ENCODE data around the gene ATP9A. TPM values are rescaled to one million over a fixed set of nuclear protein-coding genes. Genes with fewer than 3 reads are reported as not detected.
"Not testable (repeated sequence)": the region's sequence is repeated elsewhere in the genome, so short reads cannot be mapped to it uniquely, and the experiment has no call there.

The ATP9A gene
- total and polyA plus RNA-seq, 4 donors = 10.6 to 59.8 (median 33.2) TPM

GRCh38 chr20:51729771-51730170, 38.4 kb downstream of the ATP9A start:
- no peaks in the 10 kb centered on the region for H3K36me3 ChIP-seq (ENCODE audit: control insufficient read depth in 1 of 2, insufficient read depth in 2 of 2, low read length in 1 of 2)
- no peak overlapping the region for H3K4me3 ChIP-seq (ENCODE audit: low read length in 2 of 2)
- no peaks in the 10 kb centered on the region for H3K4me1 ChIP-seq (ENCODE audit: control insufficient read depth in 1 of 2, insufficient read depth in 2 of 2, low read length in 2 of 2)
- H3K27ac ChIP-seq (ENCODE audit: low read depth in 1 of 2, low read length in 2 of 2) = no peak overlapping the region
- DNase-seq (no peak), ATAC-seq (ENCODE audit: low FRiP score) (no peak)
- H3K27me3 ChIP-seq (ENCODE audit: control insufficient read depth in 1 of 2, insufficient read depth in 2 of 2, low read length in 1 of 2) = no peaks in the 10 kb centered on the region
- intact Hi-C loops (cut with DNase I) = no loop called here
- H3K9me3 ChIP-seq (ENCODE audit: control insufficient read depth, low read length) = no peaks in the 10 kb centered on the region
- 95 to 96% methylated on average over 13 of the region's 13 CpGs for WGBS, 2 donors

- ATAC-seq (ENCODE audit: low FRiP score) = no peak
- Histone ChIP-seq H3K36me3 (ENCODE audit: control insufficient read depth in 1 of 2, insufficient read depth in 2 of 2, low read length in 1 of 2) (no peaks in the 10 kb centered on the region), H3K27ac (ENCODE audit: low read depth in 1 of 2, low read length in 2 of 2) (no peak overlapping the region), H3K27me3 (ENCODE audit: control insufficient read depth in 1 of 2, insufficient read depth in 2 of 2, low read length in 1 of 2) (no peaks in the 10 kb centered on the region), H3K4me3 (ENCODE audit: low read length in 2 of 2) (no peak overlapping the region), H3K9me3 (ENCODE audit: control insufficient read depth, low read length) (no peaks in the 10 kb centered on the region), H3K4me1 (ENCODE audit: control insufficient read depth in 1 of 2, insufficient read depth in 2 of 2, low read length in 2 of 2) (no peaks in the 10 kb centered on the region)
- WGBS, 2 donors = 75 to 83% methylated on average over 1 of the region's 1 CpG
- DNase-seq = no peak
- intact Hi-C loops (cut with DNase I) = no loop called here
Observed at GRCh38 chr20:51728737-51729136, 39.5 kb downstream of the ATP9A start.

- DNase-seq (no peak), ATAC-seq (ENCODE audit: low FRiP score) (no peak)
- intact Hi-C loops (cut with DNase I) = no loop called here
- Histone ChIP-seq H3K27ac (ENCODE audit: low read depth in 1 of 2, low read length in 2 of 2) (no peak overlapping the region), H3K4me3 (ENCODE audit: low read length in 2 of 2) (no peak overlapping the region), H3K36me3 (ENCODE audit: control insufficient read depth in 1 of 2, insufficient read depth in 2 of 2, low read length in 1 of 2) (no peaks in the 10 kb centered on the region), H3K9me3 (ENCODE audit: control insufficient read depth, low read length) (no peaks in the 10 kb centered on the region), H3K27me3 (ENCODE audit: control insufficient read depth in 1 of 2, insufficient read depth in 2 of 2, low read length in 1 of 2) (no peaks in the 10 kb centered on the region), H3K4me1 (ENCODE audit: control insufficient read depth in 1 of 2, insufficient read depth in 2 of 2, low read length in 2 of 2) (no peaks in the 10 kb centered on the region)
- WGBS, 2 donors = 92 to 93% methylated on average over 5 of the region's 5 CpGs
Observed at GRCh38 chr20:51727872-51728271, 40.3 kb downstream of the ATP9A start.

GRCh38 chr20:51725584-51726176, 42.5 kb downstream of the ATP9A start:
- intact Hi-C loops (cut with DNase I) = no loop called here
- 87 to 89% methylated on average over 13 of the region's 13 CpGs for WGBS, 2 donors
- no peak for ATAC-seq (ENCODE audit: low FRiP score)

GRCh38 chr20:51723026-51723425, 45.2 kb downstream of the ATP9A start:
- H3K4me1 ChIP-seq (ENCODE audit: control insufficient read depth in 1 of 2, insufficient read depth in 2 of 2, low read length in 2 of 2); DNase-seq; H3K36me3 ChIP-seq (ENCODE audit: control insufficient read depth in 1 of 2, insufficient read depth in 2 of 2, low read length in 1 of 2); H3K9me3 ChIP-seq (ENCODE audit: control insufficient read depth, low read length); ATAC-seq (ENCODE audit: low FRiP score); H3K27ac ChIP-seq (ENCODE audit: low read depth in 1 of 2, low read length in 2 of 2); intact Hi-C loops (cut with DNase I); H3K27me3 ChIP-seq (ENCODE audit: control insufficient read depth in 1 of 2, insufficient read depth in 2 of 2, low read length in 1 of 2); H3K4me3 ChIP-seq (ENCODE audit: low read length in 2 of 2): not testable (repeated sequence)
- 65 to 69% methylated on average over 2 of the region's 2 CpGs for WGBS, 2 donors

More at GRCh38 chr20:51725584-51726176, 42.5 kb downstream of the ATP9A start:
- DNase-seq = no peak
- Histone ChIP-seq H3K4me3 (ENCODE audit: low read length in 2 of 2) (no peak overlapping the region), H3K27me3 (ENCODE audit: control insufficient read depth in 1 of 2, insufficient read depth in 2 of 2, low read length in 1 of 2) (no peaks in the 10 kb centered on the region), H3K4me1 (ENCODE audit: control insufficient read depth in 1 of 2, insufficient read depth in 2 of 2, low read length in 2 of 2) (no peaks in the 10 kb centered on the region), H3K27ac (ENCODE audit: low read depth in 1 of 2, low read length in 2 of 2) (no peak overlapping the region), H3K36me3 (ENCODE audit: control insufficient read depth in 1 of 2, insufficient read depth in 2 of 2, low read length in 1 of 2) (no peaks in the 10 kb centered on the region), H3K9me3 (ENCODE audit: control insufficient read depth, low read length) (no peaks in the 10 kb centered on the region)

- intact Hi-C loops (cut with DNase I); H3K27ac ChIP-seq (ENCODE audit: low read depth in 1 of 2, low read length in 2 of 2); H3K4me3 ChIP-seq (ENCODE audit: low read length in 2 of 2); DNase-seq; H3K27me3 ChIP-seq (ENCODE audit: control insufficient read depth in 1 of 2, insufficient read depth in 2 of 2, low read length in 1 of 2); H3K9me3 ChIP-seq (ENCODE audit: control insufficient read depth, low read length); H3K36me3 ChIP-seq (ENCODE audit: control insufficient read depth in 1 of 2, insufficient read depth in 2 of 2, low read length in 1 of 2); ATAC-seq (ENCODE audit: low FRiP score); H3K4me1 ChIP-seq (ENCODE audit: control insufficient read depth in 1 of 2, insufficient read depth in 2 of 2, low read length in 2 of 2): not testable (repeated sequence)
- WGBS, 2 donors = 84 to 93% methylated on average over 4 of the region's 4 CpGs
Observed at GRCh38 chr20:51722246-51722645, 45.9 kb downstream of the ATP9A start.

- Histone ChIP-seq H3K36me3 (ENCODE audit: control insufficient read depth in 1 of 2, insufficient read depth in 2 of 2, low read length in 1 of 2) (no peaks in the 10 kb centered on the region), H3K9me3 (ENCODE audit: control insufficient read depth, low read length) (no peaks in the 10 kb centered on the region), H3K4me3 (ENCODE audit: low read length in 2 of 2) (no peak overlapping the region), H3K4me1 (ENCODE audit: control insufficient read depth in 1 of 2, insufficient read depth in 2 of 2, low read length in 2 of 2) (no peaks in the 10 kb centered on the region), H3K27me3 (ENCODE audit: control insufficient read depth in 1 of 2, insufficient read depth in 2 of 2, low read length in 1 of 2) (no peaks in the 10 kb centered on the region), H3K27ac (ENCODE audit: low read depth in 1 of 2, low read length in 2 of 2) (no peak overlapping the region)
- WGBS, 2 donors = 79 to 85% methylated on average over 8 of the region's 8 CpGs
- intact Hi-C loops (cut with DNase I) = no loop called here
- ATAC-seq (ENCODE audit: low FRiP score) (no peak), DNase-seq (no peak)
Observed at GRCh38 chr20:51720854-51721253, 47.3 kb downstream of the ATP9A start.

- Histone ChIP-seq H3K27me3 (ENCODE audit: control insufficient read depth in 1 of 2, insufficient read depth in 2 of 2, low read length in 1 of 2) (no peaks in the 10 kb centered on the region), H3K36me3 (ENCODE audit: control insufficient read depth in 1 of 2, insufficient read depth in 2 of 2, low read length in 1 of 2) (no peaks in the 10 kb centered on the region), H3K9me3 (ENCODE audit: control insufficient read depth, low read length) (no peaks in the 10 kb centered on the region), H3K27ac (ENCODE audit: low read depth in 1 of 2, low read length in 2 of 2) (no peak overlapping the region), H3K4me1 (ENCODE audit: control insufficient read depth in 1 of 2, insufficient read depth in 2 of 2, low read length in 2 of 2) (no peaks in the 10 kb centered on the region), H3K4me3 (ENCODE audit: low read length in 2 of 2) (no peak overlapping the region)
- WGBS, 2 donors = 92 to 95% methylated on average over 9 of the region's 9 CpGs
- intact Hi-C loops (cut with DNase I) = no loop called here
- no peak for ATAC-seq (ENCODE audit: low FRiP score)
- DNase-seq = no peak
Observed at GRCh38 chr20:51720384-51720783, 47.8 kb downstream of the ATP9A start.

- no peak for DNase-seq
- Histone ChIP-seq H3K4me3 (ENCODE audit: low read length in 2 of 2) (no peak overlapping the region), H3K27me3 (ENCODE audit: control insufficient read depth in 1 of 2, insufficient read depth in 2 of 2, low read length in 1 of 2) (no peaks in the 10 kb centered on the region), H3K27ac (ENCODE audit: low read depth in 1 of 2, low read length in 2 of 2) (no peak overlapping the region), H3K36me3 (ENCODE audit: control insufficient read depth in 1 of 2, insufficient read depth in 2 of 2, low read length in 1 of 2) (no peaks in the 10 kb centered on the region), H3K9me3 (ENCODE audit: control insufficient read depth, low read length) (no peaks in the 10 kb centered on the region), H3K4me1 (ENCODE audit: control insufficient read depth in 1 of 2, insufficient read depth in 2 of 2, low read length in 2 of 2) (no peaks in the 10 kb centered on the region)
- intact Hi-C loops (cut with DNase I) = loop anchor here in 1 of 2 donors (10.0 kb wide), 1 partner anchor 59 kb away; no protein-coding TSS in a partner anchor
- WGBS, 2 donors = 96 to 99% methylated on average over 1 of the region's 1 CpG
- ATAC-seq (ENCODE audit: low FRiP score) = no peak
Observed at GRCh38 chr20:51715856-51716185, 52.4 kb downstream of the ATP9A start.

Data from aorta (tissue), 5 donors.